NCI-H460 (cell line): ENCODE results near the gene TNRC6C. TPM values are rescaled to one million over a fixed set of nuclear protein-coding genes. Genes with fewer than 3 reads are reported as not detected.

Experiments used
- DNase-seq: peaks from one replicate; pipeline ENCODE4 v3.0.0-alpha.2; 2016; ENCODE audit warnings: low read depth; ENCODE audit errors: extremely low read depth
- total RNA-seq: library from RNA; depleted of rRNA; stranded (reverse); fragments of >200 nt; shearing (Covaris generic); gene quantifications from 2 replicates; pipeline ENCODE4 v1.2.3, GENCODE V29; 2014

The TNRC6C gene
- total RNA-seq, 1 experiment from 2014 or later: 3.9 TPM

GRCh38 chr17:78012428-78012827, 53.9 kb downstream of the TNRC6C start:
- DNase-seq: no peak

GRCh38 chr17:78013683-78014467, 55.4 kb downstream of the TNRC6C start:
- DNase-seq: peak; percentile 77

GRCh38 chr17:78014646-78015045, 56.1 kb downstream of the TNRC6C start:
- DNase-seq: no peak

- DNase-seq: no peak
Observed at GRCh38 chr17:78016852-78017251, 58.3 kb downstream of the TNRC6C start.

- DNase-seq: peak; percentile 33
Observed at GRCh38 chr17:78019367-78019975, 61.0 kb downstream of the TNRC6C start.

- no peak for DNase-seq
Observed at GRCh38 chr17:78019976-78020716, 61.6 kb downstream of the TNRC6C start.

- DNase-seq: no peak
Observed at GRCh38 chr17:78020717-78021108, 62.2 kb downstream of the TNRC6C start.

- DNase-seq: no peak
Observed at GRCh38 chr17:78022425-78022824, 63.9 kb downstream of the TNRC6C start.

GRCh38 chr17:78023042-78023441, 64.5 kb downstream of the TNRC6C start:
- DNase-seq: no peak

GRCh38 chr17:78026381-78026780, 67.9 kb downstream of the TNRC6C start:
- DNase-seq: no peak

- DNase-seq: no peak
Observed at GRCh38 chr17:78027121-78027520, 68.6 kb downstream of the TNRC6C start.

- DNase-seq: no peak
Observed at GRCh38 chr17:78029697-78030096, 71.2 kb downstream of the TNRC6C start.

GRCh38 chr17:78031435-78031834, 72.9 kb downstream of the TNRC6C start:
- no peak for DNase-seq

- no peak for DNase-seq
Observed at GRCh38 chr17:78032166-78032565, 73.7 kb downstream of the TNRC6C start.

GRCh38 chr17:78034429-78035091, 76.1 kb downstream of the TNRC6C start:
- DNase-seq: peak; percentile 27

GRCh38 chr17:78037280-78037679, 78.8 kb downstream of the TNRC6C start:
- no peak for DNase-seq

- DNase-seq: no peak
Observed at GRCh38 chr17:78038748-78039288, 80.3 kb downstream of the TNRC6C start.

- DNase-seq: no peak
Observed at GRCh38 chr17:78039581-78039980, 81.1 kb downstream of the TNRC6C start.

GRCh38 chr17:78040440-78041385, 82.2 kb downstream of the TNRC6C start:
- DNase-seq: no peak
